Kidney (tissue), 14 donors: ENCODE results near the gene CTIF. TPM values are rescaled to one million over a fixed set of nuclear protein-coding genes. Genes with fewer than 3 reads are reported as not detected.

ENCODE experiments used
- DNase-seq, 5 donors: peaks; one replicate each; pipeline ENCODE4 v3.0.0-alpha.2; 2013 to 2020
- FAIRE-seq: peaks from 2 replicates; lab custom pipeline; 2012; peaks lifted over from hg19 to GRCh38; lab: Jason Lieb, UNC
- H3K27ac ChIP-seq, 2 donors: one replicate each; pipeline ENCODE4 v1.7.0; 2013; ENCODE audit warnings: low read depth in 2 of 2, low read length in 2 of 2, inconsistent platforms in 1 of 2
- H3K27me3 ChIP-seq: one replicate; pipeline ENCODE4 v1.7.1; 2013; ENCODE audit warnings: low read length, inconsistent platforms; ENCODE audit not compliant: control insufficient read depth, insufficient read depth
- H3K36me3 ChIP-seq, 3 donors: one replicate each; pipeline versions ENCODE4 v1.7.0 to v1.7.1; 2013; ENCODE audit warnings: low read length in 3 of 3, control low read depth in 1 of 3, inconsistent platforms in 1 of 3; ENCODE audit not compliant: insufficient read depth in 3 of 3, control insufficient read depth in 2 of 3
- H3K4me1 ChIP-seq, 3 donors: one replicate each; pipeline versions ENCODE4 v1.7.0 to v1.7.1; 2013; ENCODE audit warnings: low read length in 3 of 3, inconsistent platforms in 1 of 3, low read depth in 1 of 3; ENCODE audit not compliant: control insufficient read depth in 2 of 3, insufficient read depth in 2 of 3
- H3K4me3 ChIP-seq, 3 donors: one replicate each; pipeline versions ENCODE4 v1.7.0 to v1.8.1; 2013; ENCODE audit warnings: low read length in 3 of 3, control low read depth in 1 of 3, inconsistent platforms in 1 of 3
- H3K9ac ChIP-seq, 3 donors: one replicate each; pipeline versions ENCODE4 v1.7.0 to v1.7.1; 2013; ENCODE audit warnings: low read length in 3 of 3, control low read depth in 1 of 3, inconsistent platforms in 1 of 3
- H3K9me3 ChIP-seq, 3 donors: one replicate each; pipeline versions ENCODE4 v1.7.0 to v1.7.1; 2013; ENCODE audit warnings: low read length in 3 of 3, control low read depth in 1 of 3, inconsistent platforms in 1 of 3; ENCODE audit not compliant: control insufficient read depth in 2 of 3, insufficient read depth in 1 of 3
- CTCF ChIP-seq: IDR thresholded peaks from 3 replicates; pipeline ENCODE4 v1.5.1; 2012; ENCODE audit warnings: mild to moderate bottlenecking, moderate library complexity, borderline replicate concordance; ENCODE audit not compliant: insufficient read depth; ENCODE audit errors: extremely low read depth
- intact Hi-C: fragments of 100-400 bp; cut with DNase I; formaldehyde crosslinking; loops from one replicate; pipeline ENCODE4 v1.11.1; 2022
- polyA plus RNA-seq: library from polyadenylated mRNA; stranded (reverse); fragments of 350-450 nt; fragmentation: Illumina TruSeq; extraction: RNeasy Lipid Tissue Mini Kit (QIAGEN cat#74804); gene quantifications from one replicate; pipeline ENCODE4 v1.2.3, GENCODE V29; 2014; ENCODE audit warnings: low read depth, low replicate concordance; ENCODE audit not compliant: insufficient read depth
- total RNA-seq: library from RNA; stranded (reverse); fragmentation: NEBNext Ultra II Directional; extraction: Animal tissue kit (Norgen Biotek cat#: 25700); gene quantifications from one replicate; pipeline ENCODE4 v1.2.1, GENCODE V29; 2021
- donor health status: control.
- donor health status: control.
- donor health status: control.
- donor health status: control.
- donor health status: control.
- donor health status: DM: yes; HTN: yes; CAD: no.
- donor health status: Normal renal cell carcinoma (clear cell type).

Gene CTIF
- total and polyA plus RNA-seq, 2 donors from 2014 or later: 37.3 to 41.9 TPM

- no peaks in the 10 kb centered on the region for H3K9me3 ChIP-seq
- H3K27me3 ChIP-seq: no peaks in the 10 kb centered on the region
- no peaks in the 10 kb centered on the region for H3K36me3 ChIP-seq
- peak; percentile 86 to 95 (median 89) for DNase-seq
- no peak for TF ChIP-seq CTCF
- intact Hi-C loops: loop anchor here (10.0 kb wide), 1 partner anchor 102 kb away; no protein-coding TSS in a partner anchor
- peak overlapping the region in 1 of 3 donors; percentile 13 for H3K9ac ChIP-seq
- no peak for FAIRE-seq
- H3K4me1 ChIP-seq: peaks cover 0 to 38% (median 11%) of the 10 kb centered on the region in 3 donors
- peak overlapping the region; percentile 74 to 90 for H3K27ac ChIP-seq
- H3K4me3 ChIP-seq: no peak overlapping the region
Observed at GRCh38 chr18:48842259-48843061, 303.6 kb downstream of the CTIF start.

- Histone ChIP-seq H3K9ac (peak overlapping the region in 1 of 3 donors; percentile 34), H3K4me3 (no peak overlapping the region), H3K9me3 (no peaks in the 10 kb centered on the region), H3K36me3 (no peaks in the 10 kb centered on the region), H3K27me3 (no peaks in the 10 kb centered on the region), H3K27ac (peak overlapping the region; percentile 18 to 61), H3K4me1 (peaks cover 0 to 38% (median 11%) of the 10 kb centered on the region in 3 donors)
- TF ChIP-seq CTCF: no peak
- FAIRE-seq (no peak), DNase-seq (peak in 1 of 5 donors; percentile 71)
- intact Hi-C loops: loop anchor here (10.0 kb wide), 1 partner anchor 102 kb away; no protein-coding TSS in a partner anchor
Observed at GRCh38 chr18:48843162-48843561, 304.3 kb downstream of the CTIF start.

- DNase-seq: no peak
- intact Hi-C loops: loop anchor here (10.0 kb wide), 1 partner anchor 101 kb away; no protein-coding TSS in a partner anchor
- H3K27me3 ChIP-seq: no peaks in the 10 kb centered on the region
- TF ChIP-seq CTCF: no peak
- H3K4me1 ChIP-seq: peaks cover 0 to 40% (median 11%) of the 10 kb centered on the region in 3 donors
- no peak overlapping the region for H3K9ac ChIP-seq
- FAIRE-seq: no peak
- no peaks in the 10 kb centered on the region for H3K36me3 ChIP-seq
- no peaks in the 10 kb centered on the region for H3K9me3 ChIP-seq
- no peak overlapping the region for H3K4me3 ChIP-seq
- H3K27ac ChIP-seq: no peak overlapping the region
Observed at GRCh38 chr18:48843596-48843995, 304.8 kb downstream of the CTIF start.
